ENCODE data around the gene SRGAP2B. TPM values are rescaled to one million over a fixed set of nuclear protein-coding genes. Genes with fewer than 3 reads are reported as not detected.
"Not testable (repeated sequence)": the region's sequence is repeated elsewhere in the genome, so short reads cannot be mapped to it uniquely, and the experiment has no call there.

SRGAP2B gene
- polyA plus RNA-seq, 3 donors: 19.2 to 43.9 (median 28.3) TPM

DNA sequence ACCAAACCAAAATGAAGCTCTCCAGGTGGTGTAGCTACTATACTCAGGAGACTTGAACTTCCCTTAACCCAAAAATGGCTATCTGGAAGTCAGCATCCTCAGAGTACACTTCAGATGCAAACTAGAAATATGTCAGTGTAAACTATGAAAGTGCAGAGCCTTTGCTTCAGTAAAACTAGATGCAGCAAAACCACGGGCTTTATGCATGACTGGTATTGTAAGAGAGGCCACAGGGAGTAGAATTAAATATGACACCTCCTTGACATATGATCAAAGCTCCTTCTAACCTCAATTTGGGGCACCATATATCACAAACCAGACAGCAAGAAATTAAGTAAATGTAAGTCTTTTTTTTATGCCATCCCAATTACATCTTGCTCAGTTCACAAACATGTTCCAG is 47.6 kb downstream of the SRGAP2B start:
- not testable (repeated sequence) for DNase-seq (ENCODE audit: low read depth in 3 of 3, low spot score in 2 of 3)

- DNase-seq (ENCODE audit: low read depth in 3 of 3, low spot score in 2 of 3): not testable (repeated sequence)
Observed at GRCh38 chr1:145045571-145046273, 49.4 kb downstream of the SRGAP2B start.

DNA sequence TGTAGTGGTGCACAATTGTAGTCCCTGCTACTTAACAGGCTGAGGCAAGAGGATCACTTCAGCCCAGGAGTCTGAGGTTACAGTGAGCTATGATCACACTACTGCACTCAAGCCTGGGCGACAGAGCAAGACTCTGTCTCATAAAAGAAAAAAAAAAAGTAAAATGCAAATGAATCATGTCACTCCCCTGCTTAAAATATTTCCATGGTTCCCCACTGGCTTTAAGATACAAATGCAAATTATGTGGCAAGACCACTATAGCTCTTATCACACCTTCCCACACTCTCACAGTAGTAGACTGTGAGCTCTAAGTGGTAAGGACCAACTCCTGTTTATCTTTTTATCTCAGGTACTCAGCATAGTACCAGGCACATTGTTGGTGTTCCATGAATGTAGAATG is 53.6 kb downstream of the SRGAP2B start:
- not testable (repeated sequence) for DNase-seq (ENCODE audit: low read depth in 3 of 3, low spot score in 2 of 3)

DNA sequence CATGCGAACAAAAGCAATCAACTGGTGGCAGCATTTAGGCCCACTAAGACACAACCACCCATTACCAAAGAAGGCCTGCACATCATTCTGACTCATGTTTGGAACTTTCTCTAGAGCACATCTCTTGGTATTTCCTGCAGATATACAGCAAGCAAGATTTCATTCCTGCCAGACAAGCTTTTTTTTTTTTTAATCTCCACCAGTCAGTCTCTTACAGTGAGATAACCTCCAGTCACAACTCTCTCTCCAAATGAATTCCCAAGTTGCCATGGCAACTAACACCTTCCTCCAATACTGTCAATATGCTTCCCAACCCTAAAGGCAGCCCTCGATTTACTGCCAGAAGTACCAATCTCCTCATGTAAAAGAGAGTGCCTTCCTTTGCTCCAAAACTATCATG is 59.1 kb downstream of the SRGAP2B start:
- DNase-seq (ENCODE audit: low read depth in 3 of 3, low spot score in 2 of 3): not testable (repeated sequence)

GRCh38 chr1:145033523-145033922 is 61.6 kb downstream of the SRGAP2B start:
- DNase-seq (ENCODE audit: low read depth in 3 of 3, low spot score in 2 of 3): not testable (repeated sequence)

DNA sequence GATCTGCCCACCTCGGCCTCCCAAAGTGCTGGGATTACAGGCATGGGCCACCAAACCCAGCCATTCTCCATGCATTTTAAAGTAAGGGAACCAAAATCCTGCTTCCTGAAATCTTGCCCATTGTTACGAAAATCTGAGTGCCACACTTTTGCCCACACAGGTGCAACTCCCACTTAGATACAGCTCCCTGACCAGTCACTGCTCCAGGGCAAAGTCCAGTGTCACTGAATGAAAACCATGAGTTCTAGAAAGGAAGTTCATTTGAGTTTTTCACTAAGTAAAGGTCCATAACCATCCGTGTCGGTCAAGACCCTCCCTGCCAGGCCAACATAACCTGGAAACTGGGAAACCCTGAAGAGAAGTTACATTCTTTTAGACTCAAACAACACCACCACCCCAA is 67.9 kb downstream of the SRGAP2B start:
- not testable (repeated sequence) for DNase-seq (ENCODE audit: low read depth in 3 of 3, low spot score in 2 of 3)

GRCh38 chr1:145025286-145025685 is 69.8 kb downstream of the SRGAP2B start:
- not testable (repeated sequence) for DNase-seq (ENCODE audit: low read depth in 3 of 3, low spot score in 2 of 3)

DNA sequence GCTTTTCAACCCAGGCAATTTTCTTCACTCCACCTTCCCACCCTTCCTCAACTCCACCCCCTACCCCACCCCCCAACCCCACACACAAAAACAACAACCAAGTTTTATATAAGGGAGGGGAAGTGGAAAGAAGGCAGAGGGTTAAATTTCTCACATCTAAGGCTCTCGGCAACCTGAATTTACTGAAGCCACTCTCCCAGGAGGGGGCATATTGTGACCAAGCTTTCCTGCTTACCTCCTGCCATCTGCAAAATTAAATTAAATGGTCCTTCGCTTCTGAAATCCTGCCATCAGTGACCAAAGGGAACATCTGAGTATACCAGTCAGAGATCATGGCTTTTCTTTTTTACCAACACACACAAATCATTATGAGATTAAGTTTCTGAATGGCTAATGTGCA is 72.9 kb downstream of the SRGAP2B start:
- DNase-seq (ENCODE audit: low read depth in 3 of 3, low spot score in 2 of 3): not testable (repeated sequence)

DNA sequence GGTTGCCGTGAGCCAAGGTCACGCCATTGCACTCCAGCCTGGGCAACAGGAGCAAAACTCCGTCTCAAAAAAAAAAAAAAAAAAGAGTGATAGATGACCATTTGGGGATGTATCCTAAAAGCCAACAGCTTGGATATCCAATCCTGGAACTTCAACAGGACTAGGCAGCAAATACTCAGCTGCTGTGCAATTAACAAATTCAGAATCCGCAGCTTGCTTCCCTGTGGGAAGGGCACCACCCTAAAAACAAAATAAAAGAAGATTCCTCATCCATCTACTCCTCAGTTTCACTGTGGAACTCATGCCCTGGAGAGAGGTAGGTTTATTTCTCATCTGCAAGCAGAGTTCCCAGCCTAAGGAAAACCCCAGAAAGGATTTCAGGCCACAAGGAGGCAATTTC is 73.4 kb downstream of the SRGAP2B start:
- not testable (repeated sequence) for DNase-seq (ENCODE audit: low read depth in 3 of 3, low spot score in 2 of 3)

- not testable (repeated sequence) for DNase-seq (ENCODE audit: low read depth in 3 of 3, low spot score in 2 of 3)
Observed at GRCh38 chr1:145019709-145020108, 75.4 kb downstream of the SRGAP2B start.

DNA sequence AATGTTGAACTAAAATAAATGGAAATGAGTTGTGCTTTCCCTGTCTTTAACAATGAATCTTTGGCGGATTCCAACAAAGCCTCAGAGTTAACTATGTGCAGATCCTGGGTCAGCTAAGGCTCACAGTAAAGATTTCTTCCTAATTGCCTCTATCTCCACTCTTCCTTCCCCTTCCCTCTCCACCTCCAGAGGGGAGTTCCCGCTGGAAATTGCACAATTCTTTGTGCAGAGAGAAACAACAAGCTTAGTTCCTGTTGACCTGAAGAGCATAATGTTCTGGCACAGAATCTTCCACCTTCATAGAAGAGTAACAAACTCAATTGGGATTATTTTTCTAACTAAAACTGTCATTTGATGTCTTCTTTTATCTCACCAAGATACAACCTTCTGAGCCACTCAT is 77.4 kb downstream of the SRGAP2B start:
- not testable (repeated sequence) for DNase-seq (ENCODE audit: low read depth in 3 of 3, low spot score in 2 of 3)

DNA sequence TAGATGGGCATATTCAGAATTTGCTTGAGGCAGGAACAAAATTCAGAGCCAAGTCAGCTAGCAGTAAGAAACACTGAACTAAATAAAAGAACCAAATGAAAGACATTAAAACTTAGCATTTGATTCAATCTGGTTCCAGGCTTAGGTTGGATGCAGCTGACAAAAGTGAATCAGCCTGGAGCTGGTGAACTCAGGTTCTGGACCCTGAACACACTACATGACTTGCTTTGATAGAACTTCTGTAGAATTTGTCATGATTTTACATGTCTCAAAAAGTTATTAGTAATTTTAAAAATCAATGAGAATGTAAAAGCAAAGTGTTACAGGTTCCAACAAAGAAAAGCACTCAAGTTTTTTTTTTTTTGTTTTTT is 78.7 kb downstream of the SRGAP2B start:
- DNase-seq (ENCODE audit: low read depth in 3 of 3, low spot score in 2 of 3): not testable (repeated sequence)

DNA sequence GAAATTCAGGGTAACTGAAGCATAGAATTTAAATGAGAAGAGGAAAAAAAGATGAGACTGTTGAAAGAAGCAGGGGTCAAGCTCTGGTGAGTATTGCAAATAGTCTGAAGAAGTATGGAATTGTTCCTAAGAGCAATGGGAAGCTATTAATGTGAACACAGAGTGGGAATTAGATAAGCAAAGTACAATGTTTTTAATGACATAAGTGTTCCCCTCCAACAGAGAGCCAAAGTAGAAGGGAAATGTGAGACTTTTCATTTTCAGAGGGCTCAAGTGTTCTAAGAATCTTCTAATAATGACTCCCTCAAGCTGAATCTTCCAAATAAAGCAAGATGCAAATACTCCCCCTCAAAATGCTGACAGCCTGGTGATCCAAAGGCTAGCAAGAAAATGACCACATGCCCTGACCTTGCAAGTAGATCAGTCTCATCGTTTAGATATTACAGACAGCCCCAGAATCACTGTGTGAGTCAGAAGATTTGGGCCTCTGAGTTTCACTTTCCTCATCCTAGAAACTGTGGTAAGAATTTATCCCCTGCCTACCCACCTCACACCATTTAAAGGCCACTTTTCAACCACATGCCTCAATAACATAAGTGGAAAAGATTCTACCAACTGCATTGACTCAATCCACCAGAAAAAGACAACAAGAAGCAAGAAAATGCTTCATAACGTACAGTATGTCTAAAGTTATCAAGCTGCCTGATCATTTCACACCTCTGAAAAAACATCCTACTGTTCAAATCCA is 79.2 kb downstream of the SRGAP2B start:
- DNase-seq (ENCODE audit: low read depth in 3 of 3, low spot score in 2 of 3): not testable (repeated sequence)

- DNase-seq (ENCODE audit: low read depth in 3 of 3, low spot score in 2 of 3): not testable (repeated sequence)
Observed at GRCh38 chr1:145013353-145013752, 81.8 kb downstream of the SRGAP2B start.

GRCh38 chr1:145011811-145012210 is 83.3 kb downstream of the SRGAP2B start:
- not testable (repeated sequence) for DNase-seq (ENCODE audit: low read depth in 3 of 3, low spot score in 2 of 3)

DNA sequence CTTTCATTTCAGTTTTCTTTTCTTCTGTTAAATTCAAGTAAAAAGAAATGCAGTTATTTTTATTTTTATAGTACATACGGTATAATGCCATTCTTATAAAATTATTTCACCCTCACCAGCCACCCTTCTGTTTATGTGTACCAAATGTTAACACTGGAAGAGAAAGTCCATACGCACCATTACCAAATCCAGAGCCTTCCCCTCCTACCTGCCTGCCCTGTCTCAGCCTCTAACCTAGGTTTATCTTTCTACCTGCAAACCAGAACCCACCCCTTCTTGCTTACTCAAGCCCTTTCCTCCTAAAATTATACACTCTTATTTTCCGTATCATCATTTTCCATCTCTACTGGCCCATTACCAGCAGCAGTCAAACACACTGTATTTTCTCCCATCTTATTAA is 84.5 kb downstream of the SRGAP2B start:
- not testable (repeated sequence) for DNase-seq (ENCODE audit: low read depth in 3 of 3, low spot score in 2 of 3)

- DNase-seq (ENCODE audit: low read depth in 3 of 3, low spot score in 2 of 3): not testable (repeated sequence)
Observed at GRCh38 chr1:145009928-145010327, 85.2 kb downstream of the SRGAP2B start.

DNA sequence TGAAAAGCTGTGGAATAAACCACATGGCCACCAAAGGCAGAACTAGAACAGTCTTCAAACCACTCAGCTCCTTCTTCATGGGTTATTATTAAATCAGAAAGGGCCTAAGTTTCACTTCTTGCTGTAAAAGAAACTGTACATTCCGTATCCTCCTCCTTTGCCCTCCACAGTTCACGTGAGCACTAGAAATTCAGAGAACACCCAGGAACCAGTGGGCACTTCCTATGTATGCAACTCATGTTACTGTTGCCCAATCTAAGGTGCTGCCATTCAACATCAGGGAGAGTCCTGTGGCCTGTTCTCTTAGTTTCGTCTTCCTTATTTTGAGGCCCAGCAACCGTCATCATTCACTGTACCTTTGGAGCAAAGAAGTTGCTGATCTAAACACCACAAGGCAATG is 86.7 kb downstream of the SRGAP2B start:
- DNase-seq (ENCODE audit: low read depth in 3 of 3, low spot score in 2 of 3): not testable (repeated sequence)

DNA sequence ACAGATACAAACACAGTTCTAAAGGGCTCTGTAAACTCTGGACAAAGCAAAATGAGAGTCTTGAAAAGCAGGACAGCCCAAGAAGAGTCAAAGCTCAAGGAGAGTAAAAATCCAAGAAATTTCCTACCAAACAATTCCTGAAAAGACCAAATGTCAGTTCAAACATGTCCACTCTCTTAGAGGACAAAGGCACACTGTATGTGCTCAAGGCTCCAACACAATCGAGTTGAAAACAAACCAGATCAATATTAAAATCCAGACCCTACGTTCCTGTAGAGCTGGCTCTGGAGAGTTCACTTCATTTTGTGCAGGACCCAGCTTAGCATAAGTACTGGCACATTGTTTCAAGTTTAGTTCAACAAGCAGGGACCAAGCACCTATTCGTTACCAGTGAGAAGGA is 90.0 kb downstream of the SRGAP2B start:
- not testable (repeated sequence) for DNase-seq (ENCODE audit: low read depth in 3 of 3, low spot score in 2 of 3)

GRCh38 chr1:145001381-145001780 is 93.7 kb downstream of the SRGAP2B start:
- DNase-seq (ENCODE audit: low read depth in 3 of 3, low spot score in 2 of 3): not testable (repeated sequence)

GRCh38 chr1:145000743-145001326 is 94.3 kb downstream of the SRGAP2B start:
- not testable (repeated sequence) for DNase-seq (ENCODE audit: low read depth in 3 of 3, low spot score in 2 of 3)

Measured in right renal cortex interstitium (tissue), 3 donors.